Testis (tissue), 3 donors: ENCODE results near the gene KCTD16. TPM values are rescaled to one million over a fixed set of nuclear protein-coding genes. Genes with fewer than 3 reads are reported as not detected.

Experiments used
- DNase-seq: peaks from one replicate; pipeline ENCODE4 v3.0.0-alpha.2; 2019
- H3K27ac ChIP-seq, 2 donors: fragments of 200-600 bp; sonication (generic); one replicate each; pipeline ENCODE4 v1.5.1; 2019
- H3K27me3 ChIP-seq: fragments of 200-600 bp; sonication (generic); one replicate; pipeline ENCODE4 v1.5.1; 2019
- H3K36me3 ChIP-seq: fragments of 200-600 bp; sonication (generic); one replicate; pipeline ENCODE4 v1.5.1; 2017; ENCODE audit warnings: low read depth; ENCODE audit errors: missing control alignments
- H3K4me1 ChIP-seq: fragments of 200-600 bp; sonication (generic); one replicate; pipeline ENCODE4 v1.5.1; 2019
- H3K4me3 ChIP-seq, 2 donors: fragments of 200-600 bp; sonication (generic); one replicate each; pipeline ENCODE4 v1.5.1; 2017 to 2019
- H3K9me3 ChIP-seq: fragments of 200-600 bp; sonication (generic); one replicate; pipeline ENCODE4 v1.5.1; 2017
- CTCF ChIP-seq, 3 experiments: fragments of 450-650 bp in 2 of 3; fragments of 200-600 bp in 1 of 3; sonication (generic) in 1 of 3; IDR thresholded peaks; one replicate each; pipeline ENCODE4 v1.5.1; 2016 to 2019; ENCODE audit warnings: antibody characterized with exemption in 3 of 3, mild to moderate bottlenecking in 2 of 3, moderate library complexity in 1 of 3
- POLR2A ChIP-seq: fragments of 450-650 bp; IDR thresholded peaks from one replicate; pipeline ENCODE4 v1.6.1; 2017; ENCODE audit warnings: antibody characterized with exemption, mild to moderate bottlenecking, moderate library complexity
- WGBS, 2 donors: methylation state at CpG; one replicate each; pipeline ENCODE4 v1.1.5; 2018; 5-methylcytosine and 5-hydroxymethylcytosine counted together
- intact Hi-C: fragments of 100-400 bp; cut with DNase I; formaldehyde crosslinking; loops from one replicate; pipeline ENCODE4 v1.15.1; 2023; ENCODE audit warnings: low total_unique reads
- polyA plus RNA-seq: library from polyadenylated mRNA; stranded (reverse); fragments of 350-450 nt; fragmentation: Illumina TruSeq; extraction: RNeasy Lipid Tissue Mini Kit (QIAGEN cat#74804); gene quantifications from one replicate; pipeline ENCODE4 v1.2.3, GENCODE V29; 2014; ENCODE audit warnings: low read depth, low replicate concordance; ENCODE audit not compliant: insufficient read depth
- total RNA-seq, 2 donors: library from RNA; depleted of rRNA; stranded (reverse); fragments of >200 nt; gene quantifications; one replicate each; pipeline ENCODE4 v1.2.3, GENCODE V29; 2016

Gene KCTD16
- total and polyA plus RNA-seq, 3 donors from 2014 or later = 1.4 to 3.2 (median 2.7) TPM

- H3K27ac ChIP-seq = no peak overlapping the region
- intact Hi-C loops = no loop called here
- H3K4me1 ChIP-seq = no peaks in the 10 kb centered on the region
- DNase-seq = no peak
- H3K27me3 ChIP-seq = no peaks in the 10 kb centered on the region
- TF ChIP-seq POLR2A (no peak), CTCF (IDR thresholded peaks at IDR 0.05) (no peak)
- 57 to 65% methylated on average over 4 of the region's 4 CpGs for WGBS, 2 donors
- no peak overlapping the region for H3K4me3 ChIP-seq
- no peaks in the 10 kb centered on the region for H3K36me3 ChIP-seq
- no peaks in the 10 kb centered on the region for H3K9me3 ChIP-seq
Observed at GRCh38 chr5:144144956-144145751, 25.5 kb upstream of the KCTD16 start.

DNA sequence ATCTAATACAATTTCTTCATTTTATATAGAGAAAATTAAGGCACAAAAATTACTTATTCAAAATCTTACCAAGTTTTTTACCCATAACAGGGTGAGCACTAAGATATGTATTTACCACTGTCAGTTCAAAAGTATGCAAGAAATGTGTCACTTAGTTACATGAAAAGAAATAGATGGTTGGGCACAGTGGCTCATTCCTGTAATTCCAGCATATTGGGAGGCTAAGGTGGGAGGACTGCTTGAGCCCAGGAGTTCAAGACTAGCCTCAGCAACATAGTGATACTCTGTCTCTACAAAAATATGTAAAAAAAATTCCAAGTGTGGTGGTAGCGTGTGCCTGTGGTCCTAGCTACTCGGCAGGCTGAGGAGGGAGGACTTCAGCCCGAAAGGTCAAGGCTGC is 19.6 kb upstream of the KCTD16 start:
- Histone ChIP-seq H3K27ac (no peak overlapping the region), H3K4me1 (no peaks in the 10 kb centered on the region), H3K27me3 (no peaks in the 10 kb centered on the region), H3K9me3 (no peaks in the 10 kb centered on the region), H3K36me3 (no peaks in the 10 kb centered on the region), H3K4me3 (no peak overlapping the region)
- no peak for TF ChIP-seq POLR2A
- TF ChIP-seq CTCF (IDR thresholded peaks at IDR 0.05) = no peak
- intact Hi-C loops = no loop called here
- no peak for DNase-seq
- 50 to 61% methylated on average over 3 of the region's 3 CpGs for WGBS, 2 donors

GRCh38 chr5:144156767-144157171 is 13.9 kb upstream of the KCTD16 start:
- Histone ChIP-seq H3K9me3 (no peaks in the 10 kb centered on the region), H3K4me3 (no peak overlapping the region), H3K4me1 (no peaks in the 10 kb centered on the region), H3K27ac (no peak overlapping the region), H3K36me3 (no peaks in the 10 kb centered on the region), H3K27me3 (no peaks in the 10 kb centered on the region)
- intact Hi-C loops = no loop called here
- WGBS, 2 donors = 18 to 24% methylated on average over 2 of the region's 2 CpGs
- TF ChIP-seq POLR2A (no peak), CTCF (IDR thresholded peaks at IDR 0.05) (no peak)
- DNase-seq = no peak

- no peak overlapping the region for H3K4me3 ChIP-seq
- intact Hi-C loops = no loop called here
- DNase-seq = no peak
- no peaks in the 10 kb centered on the region for H3K9me3 ChIP-seq
- H3K36me3 ChIP-seq = no peaks in the 10 kb centered on the region
- no peaks in the 10 kb centered on the region for H3K4me1 ChIP-seq
- H3K27ac ChIP-seq = no peak overlapping the region
- H3K27me3 ChIP-seq = no peaks in the 10 kb centered on the region
- no peak for TF ChIP-seq POLR2A
- TF ChIP-seq CTCF (IDR thresholded peaks at IDR 0.05) = no peak
- 93 to 100% methylated on average over 1 of the region's 1 CpG for WGBS, 2 donors
Observed at GRCh38 chr5:144162686-144163085, 8.0 kb upstream of the KCTD16 start.

DNA sequence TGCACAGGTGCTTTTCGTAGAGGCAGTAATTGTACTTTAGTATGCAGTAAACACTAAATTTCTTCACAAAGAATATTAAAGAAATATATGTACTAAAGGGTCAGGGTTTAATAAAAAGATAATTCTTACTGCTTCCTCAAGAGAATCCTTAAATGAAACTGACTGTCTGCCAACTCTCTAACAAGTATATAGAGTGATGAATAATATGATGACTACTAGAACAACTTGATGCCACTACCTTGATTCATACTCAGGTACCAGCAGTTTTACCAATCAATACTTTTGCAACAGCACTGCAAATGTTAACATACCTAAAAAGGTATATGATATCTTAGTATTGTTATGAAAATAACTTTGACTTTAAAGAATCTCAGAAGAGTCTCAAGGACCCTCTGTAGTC is 4.0 kb upstream of the KCTD16 start:
- WGBS, 2 donors = 65 to 68% methylated on average over 1 of the region's 1 CpG
- Histone ChIP-seq H3K4me1 (peaks cover 9% of the 10 kb centered on the region), H3K9me3 (no peaks in the 10 kb centered on the region), H3K36me3 (no peaks in the 10 kb centered on the region), H3K27ac (no peak overlapping the region), H3K4me3 (no peak overlapping the region), H3K27me3 (no peaks in the 10 kb centered on the region)
- no peak for DNase-seq
- TF ChIP-seq POLR2A = no peak
- no peak for TF ChIP-seq CTCF (IDR thresholded peaks at IDR 0.05)
- intact Hi-C loops = no loop called here
